ENCODE results near the gene ATP8B4. TPM values are rescaled to one million over a fixed set of nuclear protein-coding genes. Genes with fewer than 3 reads are reported as not detected.

Gene ATP8B4
- polyA plus RNA-seq, 3 donors = 3.2 to 5.0 (median 3.3) TPM

DNA sequence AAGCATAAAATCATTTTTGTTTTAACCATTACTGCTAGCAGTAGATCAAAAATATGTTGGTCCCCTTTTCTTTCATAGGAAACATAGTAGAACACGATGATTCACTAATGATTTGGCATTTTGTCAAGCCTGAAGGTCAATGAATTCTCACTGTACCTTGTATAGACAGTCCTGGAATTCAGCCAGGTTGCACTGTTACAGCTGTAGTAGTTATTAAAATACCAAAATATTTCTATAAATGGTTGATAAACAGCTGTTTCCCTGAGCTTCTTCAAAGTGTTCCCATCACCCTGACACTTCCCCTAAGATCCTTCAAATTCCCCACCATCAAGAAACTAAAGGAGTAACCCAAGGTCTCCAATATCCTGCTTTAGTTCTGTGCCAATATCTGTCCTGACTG lies 200.9 kb downstream of the ATP8B4 start:
- DNase-seq (ENCODE audit: extremely low read depth in 1 of 11, low read depth in 9 of 11, low spot score in 4 of 11) = no peak

DNA sequence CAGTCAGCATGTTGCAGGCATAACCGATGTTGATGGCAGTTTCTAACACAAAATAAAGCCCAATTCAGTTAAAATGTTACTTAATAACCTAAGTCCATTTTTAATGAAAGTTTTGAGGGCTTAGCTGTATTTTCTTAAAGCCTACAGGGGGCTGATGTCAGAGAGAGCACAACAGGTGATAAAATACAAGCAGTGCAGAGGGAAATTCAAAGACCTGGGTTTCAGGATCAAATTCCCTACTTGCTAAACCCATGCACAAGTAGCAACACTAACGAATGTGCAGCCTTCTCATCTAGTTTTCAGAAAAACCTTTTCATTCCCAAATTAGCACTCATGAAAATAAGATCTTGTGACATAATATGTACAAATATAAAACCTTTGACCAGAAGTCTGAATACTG lies 202.0 kb downstream of the ATP8B4 start:
- no peak for DNase-seq (ENCODE audit: extremely low read depth in 1 of 11, low read depth in 9 of 11, low spot score in 4 of 11)

DNA sequence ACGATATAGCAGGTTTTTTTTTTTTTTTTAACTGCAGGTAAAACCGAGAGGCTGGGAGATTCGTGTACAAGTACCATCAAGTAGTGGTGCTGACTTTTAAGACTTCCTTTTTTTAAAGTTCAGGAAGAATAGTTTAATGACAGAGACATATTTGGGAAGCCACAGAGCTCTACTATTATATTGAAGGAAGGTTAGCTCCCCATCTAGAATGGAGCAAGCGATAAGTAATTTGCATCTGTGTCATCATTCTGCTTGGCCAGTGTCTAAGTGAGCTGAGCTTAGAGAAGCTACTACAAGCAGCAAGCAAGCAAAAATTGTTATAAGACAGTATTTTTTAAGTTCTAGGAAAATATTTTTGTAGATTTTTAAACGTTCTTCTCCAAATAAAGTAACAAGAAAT lies 203.2 kb downstream of the ATP8B4 start:
- no peak for DNase-seq (ENCODE audit: extremely low read depth in 1 of 11, low read depth in 9 of 11, low spot score in 4 of 11)

DNA sequence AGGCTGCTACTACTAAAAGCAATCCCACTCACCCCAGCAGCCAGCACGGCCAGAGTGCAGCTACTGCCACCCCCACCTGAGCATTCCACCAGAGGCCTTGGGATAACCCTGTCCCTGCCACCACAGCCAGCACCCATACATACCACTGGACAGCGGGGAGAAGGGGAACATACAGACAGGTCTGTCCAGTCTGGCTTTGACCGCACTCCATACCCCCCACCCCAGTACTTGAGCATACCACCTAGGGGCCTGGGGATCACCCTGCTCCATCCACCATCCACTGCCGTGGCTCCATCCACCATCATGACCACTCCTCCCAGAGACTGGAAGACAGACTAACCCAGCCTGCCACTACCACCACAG lies 210.1 kb downstream of the ATP8B4 start:
- no peak for DNase-seq (ENCODE audit: extremely low read depth in 1 of 11, low read depth in 9 of 11, low spot score in 4 of 11)

DNA sequence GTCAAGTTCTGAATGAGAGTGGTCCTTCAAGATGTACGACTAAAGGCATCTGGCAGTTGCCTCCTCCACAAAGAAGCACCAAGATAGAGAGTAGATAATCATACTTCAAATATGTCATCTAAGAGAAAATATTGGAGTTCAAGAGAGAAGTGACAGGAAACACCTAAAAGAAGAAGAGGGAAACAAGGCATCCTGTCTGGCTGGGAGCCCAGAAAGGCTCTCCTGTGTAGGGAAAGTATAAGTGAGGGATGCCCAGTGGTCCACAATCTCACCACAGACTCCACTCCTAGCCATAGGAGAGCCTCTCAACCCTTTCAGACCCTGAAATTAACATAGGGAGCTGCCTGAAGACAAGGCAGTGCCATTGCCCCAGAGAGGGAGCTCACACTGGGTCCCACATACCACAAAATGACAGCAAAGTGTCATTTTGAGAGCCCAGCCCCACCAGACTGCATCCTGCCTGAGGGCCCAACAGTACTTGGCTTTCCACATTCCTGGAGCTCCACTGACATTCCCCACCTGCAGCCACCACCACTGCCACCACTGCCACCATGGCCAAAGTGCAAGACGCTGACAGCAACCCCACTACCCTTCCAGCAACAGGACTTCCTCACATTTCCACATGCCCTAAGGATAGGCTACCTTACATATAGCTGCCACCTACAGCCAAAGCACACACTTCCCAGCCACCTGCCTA lies 210.6 kb downstream of the ATP8B4 start:
- DNase-seq (ENCODE audit: extremely low read depth in 1 of 11, low read depth in 9 of 11, low spot score in 4 of 11) = no peak

DNA sequence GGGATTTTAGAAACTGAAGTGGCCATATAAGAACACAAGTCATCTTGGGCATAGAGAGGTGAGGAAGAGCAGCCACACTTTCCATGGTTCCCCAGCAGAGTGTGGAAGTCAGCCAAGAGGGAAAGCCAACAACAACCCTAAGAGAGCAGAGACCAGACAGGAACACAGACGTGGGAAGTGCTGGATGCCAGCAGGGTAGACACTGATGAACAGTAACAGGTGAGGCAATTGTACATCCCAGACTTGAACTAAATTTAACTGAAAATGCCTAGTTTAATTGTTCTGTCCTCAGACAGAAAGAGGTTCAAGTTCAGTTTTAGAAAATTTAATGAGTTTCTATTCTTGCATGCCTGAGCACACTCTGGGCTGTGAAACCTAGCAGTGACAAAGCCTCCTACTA lies 212.1 kb downstream of the ATP8B4 start:
- DNase-seq (ENCODE audit: extremely low read depth in 1 of 11, low read depth in 9 of 11, low spot score in 4 of 11) = no peak

DNA sequence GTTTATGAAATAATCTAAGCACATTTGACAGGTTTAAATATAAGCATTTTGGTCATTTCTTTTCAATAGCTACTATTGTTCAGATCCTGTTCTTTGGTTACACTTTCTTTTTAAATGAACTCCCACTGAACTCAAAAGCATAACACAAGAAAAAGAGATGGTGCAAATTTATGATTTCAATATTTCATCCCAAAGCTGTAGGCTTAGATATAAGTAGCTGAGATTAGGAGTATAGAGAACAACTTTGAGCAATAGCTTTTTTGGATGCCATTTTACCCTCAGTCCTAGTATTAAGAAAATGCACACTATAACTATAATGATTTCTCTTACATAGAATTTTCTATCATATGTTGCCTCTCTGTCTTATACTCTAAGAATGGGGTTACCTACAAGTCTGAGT lies 213.8 kb downstream of the ATP8B4 start:
- no peak for DNase-seq (ENCODE audit: extremely low read depth in 1 of 11, low read depth in 9 of 11, low spot score in 4 of 11)

DNA sequence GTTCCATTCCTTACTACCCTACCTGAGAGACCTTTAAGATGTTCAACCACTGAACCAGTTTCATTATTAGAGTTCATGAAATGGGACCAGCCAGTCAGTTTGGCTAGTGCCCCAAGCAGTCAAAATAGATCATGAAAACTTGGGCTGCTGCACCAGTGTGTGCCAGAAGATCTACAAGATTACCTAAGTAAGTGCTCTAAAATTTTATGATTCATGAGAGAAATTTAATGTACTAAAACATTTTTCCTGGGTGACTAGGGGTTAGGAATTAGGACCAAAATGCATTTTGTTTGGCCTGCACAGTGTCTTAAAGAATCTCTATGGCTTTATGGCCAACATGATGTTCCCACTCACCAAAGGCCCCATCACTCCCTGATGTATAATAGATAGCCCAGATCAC lies 214.7 kb downstream of the ATP8B4 start:
- no peak for DNase-seq (ENCODE audit: extremely low read depth in 1 of 11, low read depth in 9 of 11, low spot score in 4 of 11)

DNA sequence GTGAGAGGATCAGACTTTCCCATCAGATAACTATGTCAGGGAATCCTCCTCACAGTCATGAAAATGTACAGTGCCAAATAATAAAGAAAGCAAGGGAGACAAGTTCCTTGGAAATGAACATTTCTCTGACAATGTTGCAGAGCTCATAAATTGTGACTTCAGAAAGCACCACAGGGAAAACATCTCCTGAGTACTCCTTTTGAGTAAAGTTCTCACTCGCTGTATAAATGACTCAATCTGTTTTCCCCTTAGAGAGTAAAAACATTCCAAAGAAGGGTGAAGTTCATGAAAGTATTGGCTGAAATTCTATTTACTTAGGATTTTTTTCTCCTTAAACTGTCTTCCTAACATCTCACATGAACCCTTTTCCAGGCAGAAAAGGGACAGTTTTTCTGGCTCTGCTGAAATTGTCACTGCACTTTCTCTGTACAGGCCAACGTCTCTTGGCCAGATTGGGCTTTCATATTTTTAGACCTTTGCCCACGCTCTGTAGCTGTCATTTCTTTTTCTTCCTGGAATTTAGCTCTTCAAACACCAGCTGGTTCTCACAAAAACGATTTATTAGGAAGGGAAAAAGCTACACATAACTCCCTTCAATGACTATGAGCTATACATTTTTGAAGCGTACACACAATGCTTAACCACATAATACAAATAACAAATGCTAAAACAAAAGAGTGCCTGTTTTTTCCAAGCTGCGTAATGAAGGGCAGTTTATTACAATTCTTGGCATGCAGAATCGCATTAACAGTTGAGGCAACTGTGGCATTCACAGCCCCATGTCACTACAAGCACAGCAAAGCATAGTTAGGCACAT lies 216.1 kb downstream of the ATP8B4 start:
- peak in 10 of 11 donors; percentile 61 to 85 (median 71) for DNase-seq (ENCODE audit: extremely low read depth in 1 of 11, low read depth in 9 of 11, low spot score in 4 of 11)

DNA sequence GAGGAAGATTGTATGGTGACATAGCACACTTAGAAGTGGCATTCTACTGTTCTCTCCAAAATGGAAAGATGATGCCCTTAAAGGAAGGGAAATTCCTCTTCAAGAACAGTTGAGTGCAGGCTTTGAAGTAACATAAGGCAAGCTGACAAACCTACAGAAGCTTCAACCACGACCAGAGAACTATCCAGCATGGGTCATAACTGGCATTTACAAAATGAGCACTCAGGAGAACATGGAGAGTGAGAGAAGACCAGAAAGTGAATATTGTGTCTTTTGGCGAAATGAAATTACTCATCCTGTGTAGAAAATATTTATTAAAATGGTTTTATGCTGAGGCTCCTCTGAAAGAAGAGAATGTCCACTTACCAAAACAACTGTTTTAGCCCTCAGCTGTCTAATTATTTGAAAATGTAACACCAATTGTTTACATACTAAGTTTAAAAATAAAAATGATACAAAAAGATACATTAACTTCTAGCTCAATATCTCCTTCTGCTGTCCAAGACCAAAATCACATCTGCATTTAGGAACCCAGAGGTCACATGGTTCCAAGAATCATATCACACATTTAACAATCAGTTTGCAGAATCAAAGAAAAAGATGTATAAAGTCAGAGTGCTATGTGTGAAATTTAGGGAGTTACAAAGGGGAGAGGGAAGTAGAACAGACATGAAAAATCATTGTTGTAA lies 216.9 kb downstream of the ATP8B4 start:
- DNase-seq (ENCODE audit: extremely low read depth in 1 of 11, low read depth in 9 of 11, low spot score in 4 of 11) = peak in 4 of 11 donors; percentile 39 to 71 (median 53)

DNA sequence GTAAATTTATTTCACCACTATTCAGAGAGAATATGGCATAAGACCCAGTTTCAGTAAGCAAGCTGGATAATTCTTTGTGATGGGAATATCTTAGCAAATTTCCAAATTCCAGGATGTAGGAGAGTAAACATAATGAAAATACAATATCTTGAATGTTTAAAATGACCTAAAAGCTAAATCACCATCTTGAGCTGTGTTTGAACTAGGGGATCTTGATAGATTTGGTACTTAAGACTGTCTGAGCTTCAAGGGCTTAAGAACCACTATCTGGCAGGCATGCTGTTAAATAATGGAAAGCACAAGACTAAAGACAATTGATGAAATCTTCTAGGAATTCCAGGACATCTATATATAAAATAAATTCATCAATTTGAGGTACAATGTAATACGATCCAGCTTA lies 217.7 kb downstream of the ATP8B4 start:
- DNase-seq (ENCODE audit: extremely low read depth in 1 of 11, low read depth in 9 of 11, low spot score in 4 of 11) = no peak

DNA sequence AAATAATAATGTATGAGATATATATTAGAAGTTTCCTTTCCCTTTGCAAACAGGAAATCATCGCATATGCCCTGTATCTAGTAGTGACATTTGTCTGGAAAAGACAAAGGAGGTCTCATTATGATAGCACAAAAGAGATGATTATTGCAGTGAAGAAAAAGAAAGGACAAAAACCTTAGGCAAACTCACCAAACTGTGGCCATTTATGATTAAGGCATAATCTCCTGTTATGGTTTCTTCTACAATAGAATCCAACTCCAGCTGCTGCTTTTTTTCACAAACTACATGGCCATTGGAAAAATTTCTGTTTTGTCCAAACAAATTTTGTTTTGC lies 218.2 kb downstream of the ATP8B4 start:
- DNase-seq (ENCODE audit: extremely low read depth in 1 of 11, low read depth in 9 of 11, low spot score in 4 of 11) = no peak

DNA sequence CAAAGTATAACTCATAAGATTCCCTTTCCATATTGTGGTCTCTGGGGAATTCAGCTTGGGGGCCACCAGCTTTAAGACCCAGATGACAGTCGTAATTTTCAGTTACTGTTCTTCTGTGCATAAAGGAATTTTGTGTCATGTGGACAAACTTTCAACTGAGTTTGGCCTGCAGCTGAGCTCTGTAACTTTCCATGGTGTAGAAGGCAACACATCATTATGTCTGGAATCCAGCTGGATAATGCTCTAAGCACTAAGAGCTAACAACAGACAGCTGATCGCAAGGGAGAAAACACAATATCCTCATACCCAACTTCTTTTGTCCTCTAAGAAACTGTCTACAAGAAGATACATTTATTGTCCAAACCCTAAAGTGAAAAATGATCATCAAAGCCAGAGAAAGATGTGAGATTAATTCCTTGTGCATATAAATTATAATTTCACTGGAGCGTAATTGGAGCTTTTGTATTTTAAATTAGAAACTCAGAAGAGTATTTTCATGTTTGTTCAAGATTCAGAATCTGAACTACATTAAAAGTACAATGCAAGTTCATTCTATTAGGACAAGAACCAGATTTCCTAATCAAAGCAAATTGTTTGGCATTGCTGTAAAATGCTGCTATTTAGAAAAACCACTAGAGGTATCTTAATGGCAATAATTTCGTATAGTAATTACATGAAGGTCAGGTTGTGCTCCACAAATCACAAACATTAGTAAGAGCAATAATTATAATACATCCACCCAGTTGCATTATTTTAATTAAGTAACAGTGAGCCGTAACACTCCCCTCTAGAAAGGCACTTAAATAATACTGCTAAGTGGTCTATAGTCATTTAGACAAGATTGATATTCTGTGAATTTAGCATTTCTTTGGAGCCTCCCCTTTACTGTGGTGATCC lies 218.8 kb downstream of the ATP8B4 start:
- peak in 5 of 11 donors; percentile 59 to 81 (median 69) for DNase-seq (ENCODE audit: extremely low read depth in 1 of 11, low read depth in 9 of 11, low spot score in 4 of 11)

DNA sequence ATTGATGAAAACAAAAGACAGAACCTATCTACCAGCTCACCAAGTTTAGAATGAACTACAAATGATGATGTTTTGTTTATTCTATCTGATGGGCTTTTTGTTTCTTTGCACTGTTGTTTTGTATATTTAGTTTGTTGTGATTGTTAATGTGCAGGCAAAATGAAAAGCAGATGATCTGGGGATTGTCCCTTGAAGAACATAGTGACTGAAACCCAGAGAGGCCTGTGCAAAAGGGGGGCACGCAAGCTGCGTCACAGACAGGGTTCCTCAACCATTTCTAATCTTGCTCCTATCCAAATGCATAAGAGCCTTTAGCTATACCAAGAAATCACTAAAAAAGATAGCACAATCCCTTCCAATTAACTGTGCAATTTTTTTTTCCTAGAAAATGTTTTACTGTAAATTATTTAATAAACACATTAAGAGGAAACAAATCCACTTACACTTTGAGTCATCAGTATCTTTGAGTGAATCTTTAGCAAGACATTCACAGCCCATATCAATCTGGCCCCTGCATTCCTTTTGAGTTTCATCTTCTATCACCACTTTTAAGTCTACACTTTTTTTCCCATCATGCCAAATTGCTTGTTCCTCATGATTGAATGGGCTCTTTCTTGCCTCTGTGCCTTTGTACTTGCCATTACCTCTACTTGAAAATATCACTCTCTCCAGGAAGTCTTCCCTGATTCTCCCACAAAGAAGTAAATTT lies 220.3 kb downstream of the ATP8B4 start:
- no peak for DNase-seq (ENCODE audit: extremely low read depth in 1 of 11, low read depth in 9 of 11, low spot score in 4 of 11)

DNA sequence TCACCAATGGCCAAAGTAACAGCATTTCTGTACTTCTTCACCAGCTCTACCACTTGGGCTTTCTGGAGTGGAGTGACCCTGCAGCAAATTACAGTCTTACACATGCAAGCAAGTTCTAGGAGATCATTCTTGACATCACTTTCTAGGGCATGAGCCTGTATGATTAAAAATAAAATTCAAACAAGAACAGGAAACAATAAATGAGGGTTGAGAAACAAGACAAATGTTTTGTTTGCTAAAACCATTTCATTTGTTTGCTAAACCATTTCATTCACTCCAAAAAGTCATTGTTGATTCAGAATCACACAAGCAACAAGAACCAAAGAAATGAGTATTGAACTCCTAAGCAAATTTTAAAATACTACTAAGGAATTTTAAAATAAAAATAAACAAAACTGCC lies 220.9 kb downstream of the ATP8B4 start:
- DNase-seq (ENCODE audit: extremely low read depth in 1 of 11, low read depth in 9 of 11, low spot score in 4 of 11) = no peak

DNA sequence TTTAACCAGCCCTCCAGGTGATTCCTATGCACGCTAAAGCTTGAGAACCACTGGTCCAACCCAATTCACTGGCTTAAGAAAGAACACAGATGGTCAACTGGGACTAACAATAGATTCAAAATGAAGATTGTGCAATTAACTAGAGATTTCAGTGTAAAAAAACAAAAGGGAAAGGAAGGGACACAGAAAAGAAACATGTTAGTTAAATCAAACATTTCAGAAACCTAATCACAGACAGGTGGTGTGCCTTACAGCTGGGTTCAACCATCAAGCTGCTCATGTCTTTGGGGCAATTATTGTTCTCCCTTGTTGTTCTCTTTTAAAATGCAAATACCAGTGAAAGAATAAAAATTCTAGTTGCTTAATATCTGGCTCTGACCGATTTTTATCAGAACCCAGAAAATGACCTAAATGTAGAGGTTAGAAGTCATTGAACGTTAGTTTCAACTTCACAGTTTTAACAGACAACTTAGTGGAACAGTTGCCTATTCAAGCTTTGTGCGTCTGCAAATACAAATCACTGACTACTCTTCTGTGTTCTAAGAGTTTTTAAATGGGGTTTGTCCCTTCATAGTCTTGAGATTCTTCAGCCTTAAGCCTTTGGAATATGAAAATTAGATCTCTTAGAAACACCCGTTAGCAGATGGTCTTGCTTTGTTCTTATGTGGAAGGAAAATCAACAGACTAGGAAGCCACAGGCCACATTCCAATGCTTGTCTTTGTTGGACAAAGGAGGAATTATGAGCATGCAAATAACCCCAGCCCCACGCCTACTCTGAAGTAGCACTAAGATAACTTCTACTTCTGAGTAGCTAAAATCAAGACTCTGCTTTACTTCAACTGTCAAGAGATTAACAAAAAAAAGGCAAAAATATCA lies 223.4 kb downstream of the ATP8B4 start:
- DNase-seq (ENCODE audit: extremely low read depth in 1 of 11, low read depth in 9 of 11, low spot score in 4 of 11) = no peak

DNA sequence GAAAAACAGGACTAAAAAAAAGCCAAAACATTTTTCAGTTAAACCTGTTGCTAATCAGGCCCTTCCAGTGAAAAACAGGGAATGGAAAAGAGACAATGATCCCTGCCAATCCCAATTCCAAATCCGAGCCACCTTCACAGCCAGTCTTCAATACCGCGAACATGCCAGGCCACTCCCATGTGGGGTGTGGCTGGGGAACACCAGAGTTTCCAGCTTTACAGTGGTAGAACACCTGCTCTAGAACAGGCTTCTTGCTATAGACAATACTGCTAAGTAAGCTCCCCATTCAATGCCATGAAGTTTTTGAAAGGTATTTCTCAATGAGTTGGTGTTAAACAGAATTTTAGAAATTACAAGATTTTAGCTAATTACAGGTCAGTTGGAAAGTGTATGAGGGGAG lies 228.3 kb downstream of the ATP8B4 start:
- DNase-seq (ENCODE audit: extremely low read depth in 1 of 11, low read depth in 9 of 11, low spot score in 4 of 11) = no peak

DNA sequence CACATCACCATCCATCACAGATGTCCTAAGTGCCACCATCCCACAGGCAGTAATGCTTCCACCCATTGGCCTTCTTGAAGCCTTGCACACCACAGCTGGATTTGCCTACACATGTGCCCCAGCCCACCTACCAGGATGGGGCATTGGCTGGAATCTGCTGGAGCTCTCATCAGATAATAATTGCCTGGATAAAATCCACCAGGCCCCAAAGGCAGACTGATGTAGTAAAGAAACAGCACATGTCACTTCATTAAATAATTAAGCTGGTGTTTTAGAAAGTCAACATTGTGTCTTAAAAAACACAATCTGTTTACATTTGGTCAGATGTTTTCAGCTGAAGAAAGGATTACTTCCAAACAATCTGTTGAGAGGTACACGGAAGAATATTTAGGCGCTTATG lies 229.5 kb downstream of the ATP8B4 start:
- DNase-seq (ENCODE audit: extremely low read depth in 1 of 11, low read depth in 9 of 11, low spot score in 4 of 11) = no peak
